ENCODE measurements around the gene E2F8. TPM values are rescaled to one million over a fixed set of nuclear protein-coding genes. Genes with fewer than 3 reads are reported as not detected.

E2F8 gene
- total RNA-seq, 1 donor from 2014 or later, result 0.34 TPM

- Mint-ChIP-seq H3K36me3 (ENCODE audit: unreplicated experiment) (no peaks in the 10 kb centered on the region), H3K9me3 (ENCODE audit: unreplicated experiment) (no peaks in the 10 kb centered on the region), H3K27me3 (ENCODE audit: unreplicated experiment) (no peaks in the 10 kb centered on the region), H3K27ac (ENCODE audit: unreplicated experiment) (no peak within 1 kb of the TSS), H3K4me1 (ENCODE audit: low read depth, unreplicated experiment) (no peaks in the 10 kb centered on the region), H3K4me3 (ENCODE audit: unreplicated experiment) (no peak within 1 kb of the TSS)
- no peak for DNase-seq
- TF ChIP-seq CTCF (IDR thresholded peaks at IDR 0.05; ENCODE audit: partially characterized antibody, unreplicated experiment), result no peak
Measured at GRCh38 chr11:19201737-19202605, 38.8 kb downstream of the E2F8 start, which contains the start of gene CSRP3. CSRP3 (minus strand) TSS chr11:19201983; CDS start chr11:19192448, 9,535 bp downstream.

- Mint-ChIP-seq H3K4me3 (ENCODE audit: unreplicated experiment) (no peak overlapping the region), H3K27ac (ENCODE audit: unreplicated experiment) (no peak overlapping the region), H3K36me3 (ENCODE audit: unreplicated experiment) (no peaks in the 10 kb centered on the region), H3K9me3 (ENCODE audit: unreplicated experiment) (no peaks in the 10 kb centered on the region), H3K4me1 (ENCODE audit: low read depth, unreplicated experiment) (no peaks in the 10 kb centered on the region), H3K27me3 (ENCODE audit: unreplicated experiment) (no peaks in the 10 kb centered on the region)
- no peak for DNase-seq
- TF ChIP-seq CTCF (IDR thresholded peaks at IDR 0.05; ENCODE audit: partially characterized antibody, unreplicated experiment), result no peak
Measured at GRCh38 chr11:19200410-19201201, 40.1 kb downstream of the E2F8 start.

- no peaks in the 10 kb centered on the region for H3K27me3 Mint-ChIP-seq (ENCODE audit: unreplicated experiment)
- H3K9me3 Mint-ChIP-seq (ENCODE audit: unreplicated experiment), result no peaks in the 10 kb centered on the region
- H3K27ac Mint-ChIP-seq (ENCODE audit: unreplicated experiment), result no peak overlapping the region
- H3K4me1 Mint-ChIP-seq (ENCODE audit: low read depth, unreplicated experiment), result no peaks in the 10 kb centered on the region
- no peak for TF ChIP-seq CTCF (IDR thresholded peaks at IDR 0.05; ENCODE audit: partially characterized antibody, unreplicated experiment)
- H3K36me3 Mint-ChIP-seq (ENCODE audit: unreplicated experiment), result no peaks in the 10 kb centered on the region
- no peak for DNase-seq
- H3K4me3 Mint-ChIP-seq (ENCODE audit: unreplicated experiment), result no peak overlapping the region
Measured at GRCh38 chr11:19199771-19200170, 41.0 kb downstream of the E2F8 start.

- no peaks in the 10 kb centered on the region for H3K36me3 Mint-ChIP-seq (ENCODE audit: unreplicated experiment)
- no peaks in the 10 kb centered on the region for H3K27me3 Mint-ChIP-seq (ENCODE audit: unreplicated experiment)
- no peaks in the 10 kb centered on the region for H3K4me1 Mint-ChIP-seq (ENCODE audit: low read depth, unreplicated experiment)
- no peak for TF ChIP-seq CTCF (IDR thresholded peaks at IDR 0.05; ENCODE audit: partially characterized antibody, unreplicated experiment)
- no peak overlapping the region for H3K27ac Mint-ChIP-seq (ENCODE audit: unreplicated experiment)
- no peak for DNase-seq
- H3K9me3 Mint-ChIP-seq (ENCODE audit: unreplicated experiment), result no peaks in the 10 kb centered on the region
- no peak overlapping the region for H3K4me3 Mint-ChIP-seq (ENCODE audit: unreplicated experiment)
Measured at GRCh38 chr11:19199048-19199447, 41.7 kb downstream of the E2F8 start.

Data from glutamatergic neuron (in vitro differentiated cells).